GM21825 (cell line): Measurements from ENCODE around the gene TP73.

Source experiments
- ATAC-seq: cut with Tn5 transposase; IDR thresholded peaks from one replicate; pipeline ENCODE4 v1.9.1; 2021; ENCODE audit warnings: mild to moderate bottlenecking, moderate library complexity; ENCODE audit not compliant: unreplicated experiment

Gene TP73

DNA sequence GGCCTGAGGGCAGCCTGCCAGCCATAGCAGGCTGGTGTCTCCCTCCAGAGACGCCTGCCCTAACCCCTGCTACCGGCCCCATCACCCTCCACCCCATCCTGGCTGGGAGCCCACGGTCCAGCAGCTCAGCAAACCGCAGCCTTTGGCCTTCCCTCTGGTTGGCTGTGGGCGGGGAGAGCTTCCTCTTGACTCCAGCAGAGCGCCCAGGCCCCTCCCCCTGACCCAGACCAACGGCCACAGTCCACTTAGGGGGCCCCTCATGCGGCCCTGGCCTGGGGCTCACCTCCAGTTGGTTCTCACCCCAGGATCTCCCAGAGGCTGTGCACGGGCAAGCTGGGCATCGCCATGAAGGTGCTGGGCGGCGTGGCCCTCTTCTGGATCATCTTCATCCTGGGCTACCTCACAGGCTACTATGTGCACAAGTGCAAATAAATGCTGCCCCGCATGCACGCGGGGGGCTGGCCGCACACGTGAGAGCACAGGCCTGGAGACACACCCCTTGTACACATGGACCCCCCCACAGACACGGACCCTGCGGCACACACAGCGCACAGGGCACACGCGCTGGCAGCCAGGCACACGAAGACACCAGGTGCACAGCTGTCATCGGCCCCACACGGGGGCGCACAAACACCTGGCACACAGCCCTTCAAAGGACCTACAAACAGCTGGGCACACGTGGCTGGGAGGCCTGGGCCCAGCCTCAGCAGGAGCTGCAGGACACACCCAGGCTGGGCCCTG lies 123.3 kb downstream of the TP73 start:
- ATAC-seq = no peak

DNA sequence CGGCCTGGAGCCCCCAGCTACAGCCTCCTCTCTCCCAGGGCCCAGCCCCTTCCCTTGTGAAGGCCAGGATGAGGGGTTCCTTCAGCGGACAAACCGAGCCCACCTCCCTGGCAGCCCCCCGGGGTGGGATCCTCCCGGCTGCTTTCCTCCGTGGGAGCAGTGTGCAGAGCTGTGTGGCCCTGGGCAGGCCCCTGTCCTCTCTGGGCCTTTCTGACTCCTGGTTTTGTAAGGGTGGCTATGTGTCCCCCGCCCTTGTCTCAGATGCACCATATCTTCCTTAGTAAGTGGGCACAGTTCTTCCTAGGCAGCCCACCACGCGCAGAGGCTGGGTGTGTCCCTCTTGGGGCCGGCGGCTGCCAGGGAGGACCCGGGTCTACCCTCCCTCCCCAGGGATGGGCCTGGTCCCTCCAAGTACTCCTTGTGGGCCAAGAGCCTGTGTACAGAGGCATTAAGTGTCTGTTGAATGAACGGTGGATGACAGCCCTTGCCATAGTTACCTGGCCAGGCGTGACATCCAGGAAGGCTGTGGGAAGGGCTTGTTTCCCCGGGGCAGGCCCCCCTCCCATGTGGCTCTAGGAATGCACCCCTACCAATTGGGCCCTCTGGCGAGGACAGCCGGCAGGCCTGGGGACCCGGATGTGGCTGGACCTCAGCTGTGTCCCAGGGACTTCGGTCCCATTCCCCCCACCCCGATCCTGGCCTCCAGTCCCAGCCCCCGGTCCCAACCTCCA lies 124.1 kb downstream of the TP73 start:
- no peak for ATAC-seq

DNA sequence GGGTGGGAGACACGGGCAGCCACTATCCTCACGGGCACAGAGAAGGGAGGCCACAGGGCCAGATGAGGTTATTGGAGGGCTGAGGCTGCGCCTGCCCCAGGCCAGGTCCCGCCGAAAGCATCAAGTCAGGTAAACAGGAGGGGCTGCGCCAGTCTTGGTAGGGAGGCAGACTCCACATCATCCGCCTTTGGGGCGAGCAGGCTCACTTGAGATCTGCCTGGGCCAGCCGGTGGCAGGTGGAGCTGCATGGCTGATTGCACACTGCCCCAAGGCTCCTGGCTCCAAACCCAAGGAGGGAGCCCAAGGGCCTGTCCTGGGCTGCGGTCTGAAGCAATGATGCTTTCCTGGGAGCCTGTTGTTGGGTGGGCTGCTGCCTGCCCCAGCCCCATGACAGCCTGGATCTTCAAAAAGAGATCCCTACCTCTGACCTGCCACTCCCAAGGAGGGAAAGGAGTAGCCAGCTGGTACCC lies 124.8 kb downstream of the TP73 start:
- no peak for ATAC-seq

DNA sequence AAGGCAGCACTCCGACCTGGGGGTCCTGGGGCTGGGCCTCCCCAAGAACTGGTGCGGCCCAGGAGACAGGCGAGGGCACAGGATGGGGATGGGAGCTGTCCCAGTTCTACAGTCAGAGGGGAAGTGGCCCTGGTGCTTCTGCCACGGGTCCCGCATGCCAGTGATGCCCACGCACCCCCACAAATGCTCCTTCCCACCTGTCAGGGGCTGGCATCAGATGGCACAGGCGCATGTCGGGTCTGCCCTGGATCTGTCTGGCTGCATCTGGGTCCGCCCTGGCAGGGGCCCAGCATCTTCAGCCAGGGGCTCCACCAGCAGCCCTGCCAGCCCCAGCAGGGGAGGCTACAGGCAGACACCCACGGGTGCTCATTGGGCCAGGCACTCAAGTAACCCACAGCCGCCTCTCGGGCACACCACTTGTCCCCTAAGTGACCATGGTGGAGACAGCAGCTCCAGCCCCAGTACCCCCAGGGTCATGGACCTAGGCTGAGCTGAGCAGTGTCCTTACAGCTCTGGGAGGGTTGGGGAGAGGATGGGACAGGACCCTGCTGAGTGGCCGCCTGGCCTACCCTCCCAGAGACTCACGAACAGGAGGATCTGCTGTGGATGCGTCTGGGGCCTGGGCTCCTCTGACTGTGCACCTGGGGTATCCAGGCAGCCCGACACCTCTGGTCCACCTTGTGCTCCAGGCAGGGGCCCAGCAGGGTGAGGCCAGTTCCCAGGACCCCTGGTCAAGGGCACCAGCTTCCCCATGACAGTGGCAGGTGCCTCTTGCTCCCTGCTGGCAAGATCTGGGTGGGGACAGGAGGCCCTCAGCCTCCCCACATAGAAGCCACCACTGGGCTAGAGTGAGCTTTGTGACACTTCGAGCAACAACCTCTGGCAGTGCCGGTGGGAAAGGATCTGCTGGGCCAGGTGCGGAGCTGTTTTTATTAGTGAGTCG lies 125.6 kb downstream of the TP73 start:
- no peak for ATAC-seq

DNA sequence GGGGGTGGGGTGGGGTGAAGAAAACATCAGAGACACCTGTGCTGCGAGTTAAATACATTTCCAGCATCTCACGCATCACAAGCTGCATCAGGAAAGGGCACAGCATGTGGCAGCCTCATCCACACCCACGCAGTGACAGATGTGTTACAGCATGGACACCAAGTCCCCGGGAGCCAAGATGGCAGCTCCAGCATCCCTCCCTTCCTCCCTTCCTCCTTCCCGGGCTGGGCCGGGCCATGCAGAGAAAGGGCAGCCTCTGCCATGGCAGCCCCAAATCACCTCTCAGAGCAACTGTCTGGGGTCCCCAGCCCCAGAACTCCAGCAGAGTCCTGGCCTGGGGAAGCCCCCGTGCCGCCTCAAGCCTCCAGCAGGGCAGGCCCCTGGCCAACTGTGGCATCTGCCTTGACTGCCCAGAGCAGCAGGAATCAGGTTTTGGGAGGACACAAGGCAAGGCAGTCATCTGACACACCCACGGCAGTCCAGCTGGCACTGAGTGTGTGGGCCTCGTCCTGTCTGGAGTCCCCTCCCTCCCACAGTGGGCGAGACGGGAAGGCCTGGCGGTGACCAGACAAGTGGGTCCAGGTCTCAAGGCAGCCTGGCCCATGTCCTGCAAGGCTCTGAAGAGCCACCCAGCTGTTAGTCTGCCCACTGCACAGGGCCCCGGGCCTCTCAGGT lies 126.4 kb downstream of the TP73 start:
- ATAC-seq = no peak

DNA sequence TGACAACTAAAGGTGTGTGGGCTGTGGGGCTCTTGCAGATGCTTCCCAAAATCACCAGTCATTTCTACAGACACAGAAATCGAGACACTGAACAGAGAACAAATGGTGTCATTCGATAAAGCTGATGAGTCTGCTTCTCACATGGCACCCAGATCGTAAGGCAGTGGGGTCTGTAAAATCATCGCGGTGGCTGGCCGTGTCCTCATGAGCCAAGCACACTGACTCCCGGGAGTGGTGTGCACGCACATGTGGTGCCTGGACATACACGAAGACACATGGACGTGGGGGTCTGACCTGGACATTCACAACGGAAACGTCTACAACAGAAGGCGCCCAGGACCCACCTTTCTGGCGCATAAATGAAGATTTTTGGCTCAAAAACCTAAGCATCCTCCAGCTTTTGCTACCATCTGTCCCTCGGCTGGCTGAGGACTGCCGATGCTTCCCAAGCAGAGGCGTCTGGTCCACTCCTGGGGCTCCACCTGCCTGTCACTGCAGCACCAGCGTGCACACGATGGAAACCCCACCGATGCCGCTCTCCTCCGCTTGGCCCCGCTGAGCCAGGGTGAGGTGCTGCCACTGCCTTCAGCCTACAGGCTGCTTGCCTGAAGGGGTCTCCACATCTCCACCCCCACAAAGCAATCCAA lies 127.1 kb downstream of the TP73 start:
- no peak for ATAC-seq

DNA sequence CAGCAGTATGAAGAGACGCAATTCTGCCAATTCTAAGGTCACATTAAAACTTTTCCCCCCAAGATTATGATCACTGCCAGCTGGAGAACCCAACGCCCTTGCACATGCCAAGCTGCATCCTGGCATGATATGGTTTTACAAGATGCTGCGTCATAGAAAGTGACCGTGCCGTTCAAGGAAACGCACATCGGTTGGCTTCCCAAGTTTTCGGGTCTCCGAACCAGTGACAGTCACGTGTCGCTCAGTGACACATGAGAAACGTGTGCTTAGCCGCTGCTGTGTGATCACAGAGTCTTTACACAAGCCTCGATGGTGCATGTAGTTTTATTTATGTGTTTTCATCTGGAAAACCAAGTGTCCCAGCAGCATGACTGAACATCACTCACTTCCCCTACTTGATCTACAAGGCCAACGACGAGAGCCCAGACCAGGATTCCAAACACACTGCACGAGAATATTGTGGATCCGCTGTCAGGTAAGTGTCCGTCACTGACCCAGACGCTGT lies 127.6 kb downstream of the TP73 start:
- ATAC-seq = no peak

DNA sequence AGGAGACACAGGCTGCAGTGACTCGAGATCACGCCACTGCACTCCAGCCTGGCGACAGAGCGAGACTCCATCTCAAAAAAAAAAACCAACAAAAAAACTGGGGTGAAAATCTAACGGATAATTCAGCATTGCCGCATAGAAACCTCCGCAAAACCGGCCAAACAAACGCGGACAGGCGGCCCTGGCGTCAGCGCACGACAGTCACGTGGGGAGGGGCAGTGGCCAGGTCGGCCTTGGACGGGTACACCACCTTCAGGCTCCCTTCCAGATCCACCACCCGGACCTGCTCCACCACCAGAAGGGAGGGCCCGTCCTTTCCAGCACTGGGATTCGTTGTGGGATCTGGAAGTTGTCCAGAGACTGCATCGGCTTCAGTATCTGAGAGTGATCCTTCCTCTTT lies 128.6 kb downstream of the TP73 start:
- no peak for ATAC-seq

DNA sequence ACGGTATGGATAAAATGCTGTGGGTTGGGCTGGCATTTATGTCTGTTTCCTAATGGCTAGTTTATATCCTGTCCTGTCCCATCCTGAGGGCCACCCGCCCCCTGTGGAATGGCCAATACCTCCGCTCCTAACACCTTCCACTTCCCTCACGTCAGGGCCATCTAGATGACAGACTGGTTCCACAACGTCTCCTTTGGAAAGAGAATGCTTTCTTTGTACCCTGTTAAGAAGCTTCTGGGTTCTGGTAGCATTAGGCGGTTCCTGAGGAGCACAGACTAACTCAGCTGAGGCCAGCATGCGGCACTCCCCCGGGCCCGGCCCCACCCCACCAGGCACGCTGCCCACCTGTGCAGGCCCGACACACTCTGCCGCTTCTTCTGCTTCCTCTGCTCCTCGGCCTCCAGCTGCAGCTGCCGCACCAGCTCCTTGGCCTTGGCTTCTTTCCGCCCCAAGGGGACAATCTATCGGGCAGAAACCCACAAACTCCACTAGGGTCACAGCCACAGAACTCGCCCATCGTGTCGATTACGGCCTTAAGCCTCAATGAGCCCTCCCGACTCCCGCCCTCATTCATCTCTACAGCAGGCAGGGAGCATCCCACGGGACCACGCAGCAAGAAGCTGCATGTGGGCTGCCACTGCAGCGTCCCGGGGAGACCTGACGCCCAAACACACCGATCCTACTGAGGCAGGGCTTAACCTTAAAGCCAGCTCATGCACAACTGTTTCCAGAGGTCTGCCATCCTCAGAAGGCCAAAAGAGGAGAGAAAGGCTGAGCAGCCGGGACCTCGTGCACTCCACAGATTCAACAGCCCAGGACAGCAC lies 131.5 kb downstream of the TP73 start:
- ATAC-seq = no peak

DNA sequence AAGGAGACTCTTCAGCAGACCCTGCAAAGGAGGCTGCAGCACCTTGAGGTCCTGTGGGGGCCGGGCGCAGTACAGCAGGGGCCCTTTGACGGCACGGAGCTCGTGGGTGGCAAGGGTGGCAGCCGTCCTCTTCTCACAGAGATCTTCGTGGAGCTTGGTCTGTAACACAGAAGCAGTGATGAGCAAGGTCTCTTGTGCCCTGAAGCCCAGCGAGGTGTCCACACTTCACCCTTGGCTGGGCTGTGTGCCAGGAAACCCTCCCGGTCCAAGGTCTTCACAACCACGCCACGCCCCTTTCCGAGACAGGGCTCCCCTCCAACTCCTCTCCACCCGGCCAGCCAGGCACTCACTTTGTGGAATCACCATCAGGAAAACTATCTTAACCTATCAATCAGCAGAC lies 132.7 kb downstream of the TP73 start:
- ATAC-seq = no peak

DNA sequence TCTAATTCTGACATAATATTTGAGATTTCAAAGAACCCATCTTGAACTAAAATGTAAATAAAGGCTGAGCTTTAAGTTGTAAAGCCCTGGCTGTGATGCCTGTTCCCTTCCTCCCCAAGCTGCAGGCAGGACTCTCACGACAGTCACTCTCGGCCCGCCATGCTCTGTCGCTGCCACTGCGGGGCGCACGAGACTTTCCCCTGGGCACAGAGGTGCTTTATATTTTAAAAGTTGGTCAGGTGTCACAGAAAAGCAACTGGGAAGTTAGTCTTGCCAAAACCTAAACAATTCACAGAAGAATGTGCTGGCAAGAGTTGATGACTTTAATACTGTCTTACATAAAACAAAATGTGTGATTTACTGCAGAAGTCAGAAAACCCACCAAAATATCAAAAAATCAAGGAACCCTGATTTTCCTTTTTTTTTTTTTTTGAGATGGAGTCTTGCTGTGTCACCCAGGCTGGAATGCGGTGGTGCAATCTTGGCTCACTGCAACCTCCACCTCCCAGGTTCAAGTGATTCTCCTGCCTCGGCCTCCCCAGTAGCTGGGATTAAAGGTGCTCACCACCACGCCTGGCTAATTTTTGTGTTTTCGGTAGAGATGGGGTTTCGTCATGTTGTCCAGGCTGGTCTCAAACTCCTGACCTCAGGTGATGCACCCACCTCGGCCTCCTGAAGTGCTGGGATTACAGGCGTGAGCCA lies 133.3 kb downstream of the TP73 start:
- no peak for ATAC-seq
